HepG2 (cell line): ENCODE measurements around the gene CCDC17. TPM values are rescaled to one million over a fixed set of nuclear protein-coding genes. Genes with fewer than 3 reads are reported as not detected.

Experiments
- ARID3A ChIP-seq: IDR thresholded peaks from 2 replicates; pipeline ENCODE4 v1.6.1; 2012; ENCODE audit warnings: low read depth, low read length, improper control_type of control experiment
- CCAR2 ChIP-seq: fragments of 200-400 bp; formaldehyde crosslinking; optimal IDR thresholded peaks from 2 replicates; pipeline ENCODE3; 2018; ENCODE audit warnings: low read depth, mild to moderate bottlenecking, low read length, moderate library complexity
- CREM ChIP-seq, 2 experiments: sonication (generic) in 1 of 2; formaldehyde crosslinking in 1 of 2; IDR thresholded peaks; 2 replicates each; pipeline versions ENCODE4 v1.4.0 to v1.6.1; 2016 to 2020; ENCODE audit warnings: antibody characterized with exemption in 1 of 2, mild to moderate bottlenecking in 1 of 2, missing genetic modification reagents in 1 of 2
- EP300 ChIP-seq, 3 experiments: sonication (generic) in 1 of 3; formaldehyde crosslinking in 1 of 3; IDR thresholded peaks; 2 replicates each; pipeline versions ENCODE4 v1.5.1 to v1.6.1; 2011 to 2020; ENCODE audit warnings: low read depth in 2 of 3, low read length in 2 of 3, borderline replicate concordance in 1 of 3, improper control_type of control experiment in 1 of 3, mild to moderate bottlenecking in 1 of 3, missing genetic modification reagents in 1 of 3, moderate library complexity in 1 of 3
- ESRRA ChIP-seq: sonication (generic); formaldehyde crosslinking; IDR thresholded peaks from 2 replicates; pipeline ENCODE4 v1.5.1; 2020; ENCODE audit warnings: mild to moderate bottlenecking, low read depth, missing genetic modification reagents
- GATAD2A ChIP-seq: IDR thresholded peaks from 2 replicates; pipeline ENCODE4 v1.6.1; 2016
- GTF2F1 ChIP-seq: fragments of 150-350 bp; IDR thresholded peaks from 2 replicates; pipeline ENCODE4 v1.6.1; 2014; ENCODE audit warnings: low read length
- KLF13 ChIP-seq: sonication (generic); formaldehyde crosslinking; IDR thresholded peaks from 2 replicates; pipeline ENCODE4 v1.4.0; 2020; ENCODE audit warnings: mild to moderate bottlenecking, missing genetic modification reagents
- MXD3 ChIP-seq: IDR thresholded peaks from 2 replicates; pipeline ENCODE4 v1.6.1; 2016; ENCODE audit warnings: mild to moderate bottlenecking, missing biosample characterization, missing genetic modification reagents
- MYC ChIP-seq: sonication (generic); formaldehyde crosslinking; IDR thresholded peaks from 2 replicates; pipeline ENCODE4 v1.9.0; 2021; ENCODE audit warnings: missing genetic modification reagents, borderline replicate concordance
- PLSCR1 ChIP-seq: sonication (generic); formaldehyde crosslinking; IDR thresholded peaks from 2 replicates; pipeline ENCODE4 v1.5.0; 2020; ENCODE audit warnings: missing genetic modification reagents, mild to moderate bottlenecking, borderline replicate concordance
- SMYD3 ChIP-seq: sonication (generic); formaldehyde crosslinking; IDR thresholded peaks from 2 replicates; pipeline ENCODE4 v1.8.1; 2023; ENCODE audit warnings: mild to moderate bottlenecking, missing genetic modification reagents
- SP140L ChIP-seq: sonication (generic); formaldehyde crosslinking; IDR thresholded peaks from 2 replicates; pipeline ENCODE4 v1.4.0; 2020; ENCODE audit warnings: missing genetic modification reagents, borderline replicate concordance
- SP5 ChIP-seq: IDR thresholded peaks from 2 replicates; pipeline ENCODE4 v1.6.1; 2016; ENCODE audit warnings: low read depth, borderline replicate concordance
- ZHX2 ChIP-seq, 2 experiments: sonication (generic) in 1 of 2; formaldehyde crosslinking in 1 of 2; IDR thresholded peaks; 2 replicates each; pipeline versions ENCODE4 v1.6.1 to v1.9.0; 2014 to 2022; ENCODE audit warnings: antibody characterized with exemption in 1 of 2, borderline replicate concordance in 1 of 2, inconsistent platforms in 1 of 2, low read depth in 1 of 2, missing genetic modification reagents in 1 of 2
- ZNF333 ChIP-seq: sonication (generic); formaldehyde crosslinking; IDR thresholded peaks from 2 replicates; pipeline ENCODE4 v1.4.0; 2020; ENCODE audit warnings: mild to moderate bottlenecking, missing genetic modification reagents, borderline replicate concordance
- ZSCAN12 ChIP-seq: sonication (generic); formaldehyde crosslinking; IDR thresholded peaks from 2 replicates; pipeline ENCODE4 v1.9.0; 2021; ENCODE audit warnings: mild to moderate bottlenecking, missing genetic modification reagents
- ZSCAN30 ChIP-seq: sonication (generic); formaldehyde crosslinking; IDR thresholded peaks from 2 replicates; pipeline ENCODE4 v1.5.0; 2020; ENCODE audit warnings: mild to moderate bottlenecking, missing genetic modification reagents
- polyA plus RNA-seq, 8 experiments: library from polyadenylated mRNA; depleted of rRNA in 3 of 8; stranded (reverse) in 7 of 8; unstranded in 1 of 8; fragments of >200 nt; fragmentation: Illumina TruSeq in 4 of 8; extraction: Trizol in 4 of 8; gene quantifications; 2 replicates each; pipeline versions ENCODE4 v1.2.1 to v1.2.3, GENCODE V29; 2011 to 2016; ENCODE audit warnings: low read depth in 4 of 8, missing spikeins in 1 of 8, mixed read lengths in 1 of 8; ENCODE audit not compliant: insufficient read depth in 1 of 8
- total RNA-seq, 5 experiments: library from RNA; depleted of rRNA; stranded (reverse); fragments of >200 nt; fragmentation: Illumina TruSeq; extraction: Trizol; gene quantifications; 2 replicates each; pipeline ENCODE4 v1.2.3, GENCODE V29; 2016; ENCODE audit warnings: low read depth in 1 of 5

Gene CCDC17
- total and polyA plus RNA-seq, 2 of the 13 experiments (the other 11 are each of a cell fraction or from before 2014, with no cell fraction given), result 1.5 to 3.3 TPM

DNA sequence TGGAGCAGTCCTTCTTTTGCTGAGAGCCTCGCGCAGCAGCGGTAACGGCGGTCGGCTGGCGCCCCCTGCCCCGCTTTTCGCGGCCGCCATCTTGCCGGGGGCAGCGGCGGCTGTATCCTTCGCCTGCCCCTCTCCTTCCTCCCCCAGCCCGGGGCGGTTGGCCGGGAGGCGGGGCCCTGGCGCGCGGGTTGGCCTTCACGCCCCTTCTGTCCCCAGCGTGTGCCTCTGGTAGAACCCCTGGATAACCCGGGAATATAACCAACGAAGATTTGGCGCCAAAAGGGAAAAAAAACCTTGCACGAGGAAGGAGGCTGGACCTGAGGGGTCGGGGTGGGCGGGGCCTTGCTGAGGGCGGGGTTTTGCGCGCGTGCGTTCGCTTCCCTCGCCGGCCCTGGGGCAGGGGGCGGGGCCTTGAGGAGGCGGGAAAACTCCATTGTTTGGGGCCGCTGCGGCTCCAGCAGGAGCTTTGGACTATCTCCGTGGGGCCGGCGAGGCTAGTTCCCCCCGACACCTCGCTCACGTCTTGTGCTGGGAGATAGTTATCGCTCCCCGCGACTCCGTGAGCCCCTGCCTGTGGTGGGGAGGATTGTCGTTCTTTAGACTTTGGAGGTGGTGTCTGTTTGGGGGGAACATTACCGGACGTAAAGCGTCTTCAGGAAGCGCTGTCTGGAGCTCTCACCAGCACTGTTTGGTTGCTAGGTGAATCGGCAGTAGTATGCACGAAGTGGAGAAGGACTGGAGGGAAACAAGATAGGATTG is 39.3 kb downstream of the CCDC17 start (continued):
- TF ChIP-seq ZHX2 (IDR thresholded peaks at IDR 0.05; ENCODE audit: low read depth), result peak; percentile 5
- TF ChIP-seq ZHX2 (CRISPR knock-in tag; IDR thresholded peaks at IDR 0.05; ENCODE audit: borderline replicate concordance), result peak; percentile 46; the same call in 1 of the 2 replicates
- TF ChIP-seq ESRRA (CRISPR knock-in tag), result no peak
- TF ChIP-seq GATAD2A, result no peak
- 0 out of 2 replicates have a peak, but pooled peaks have one; percentile 54 for TF ChIP-seq SMYD3 (CRISPR knock-in tag)
- no peak; the same call in 1 of the 2 replicates for TF ChIP-seq MXD3 (CRISPR knock-in tag)
- TF ChIP-seq CREM (IDR thresholded peaks at IDR 0.05), result 0 out of 2 replicates have a peak, but pooled peaks have one; percentile 8
- no peak for TF ChIP-seq CREM (CRISPR knock-in tag; IDR thresholded peaks at IDR 0.05)
- TF ChIP-seq MYC (CRISPR knock-in tag), result peak; percentile 71
- TF ChIP-seq SP5, result peak; percentile 55; the same call in 1 of the 2 replicates
- TF ChIP-seq CCAR2, result no peak
- no peak for TF ChIP-seq PLSCR1 (CRISPR knock-in tag)
- no peak for TF ChIP-seq ARID3A
- no peak for TF ChIP-seq ZSCAN30
- TF ChIP-seq GTF2F1, result no peak
- 0 out of 2 replicates have a peak, but pooled peaks have one; percentile 14 for TF ChIP-seq ZSCAN12
- TF ChIP-seq EP300 (IDR thresholded peaks at IDR 0.05; ENCODE audit: low read depth in 2 of 2, low read length in 2 of 2), result peak in 1 of 2 experiments; percentile 2; a peak in 1 of 4 replicates
- TF ChIP-seq EP300 (CRISPR knock-in tag; IDR thresholded peaks at IDR 0.05; ENCODE audit: borderline replicate concordance), result no peak
- no peak for TF ChIP-seq KLF13 (CRISPR knock-in tag)
- no peak for TF ChIP-seq ZNF333 (CRISPR knock-in tag)
- TF ChIP-seq SP140L (CRISPR knock-in tag), result no peak
